Measurements from ENCODE around the gene SLC6A17. TPM values are rescaled to one million over a fixed set of nuclear protein-coding genes. Genes with fewer than 3 reads are reported as not detected.

SLC6A17 gene
- total RNA-seq, 2 experiments from 2014 or later, result 0.02 to 0.07 TPM

DNA sequence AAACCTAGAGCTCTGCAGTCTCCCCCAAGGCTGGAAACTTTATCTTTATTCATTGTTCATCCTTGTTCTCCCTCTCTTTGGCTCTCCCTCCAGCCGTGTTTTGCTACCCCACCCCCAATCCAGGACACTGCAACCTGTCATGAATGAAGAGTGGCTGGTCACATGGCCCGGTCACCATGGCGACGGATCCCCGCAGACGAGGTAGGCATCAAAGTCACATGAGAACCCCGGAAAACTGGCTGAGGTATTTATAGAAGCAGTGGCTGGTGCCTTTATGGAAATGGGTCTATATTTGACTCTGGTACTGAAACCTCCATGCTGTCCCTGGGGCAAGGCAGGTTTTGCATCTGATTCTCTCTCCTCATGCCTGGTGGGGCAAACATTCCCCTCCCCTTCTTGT is 13.4 kb upstream of the SLC6A17 start:
- ChIA-PET CTCF (no interaction called here), POLR2A (no interaction called here)
- intact Hi-C loops (cut with micrococcal nuclease), result no loop called here
- DNase-seq, result peak; percentile 48
- H3K4me3 Mint-ChIP-seq, result no peak overlapping the region
- no peaks in the 10 kb centered on the region for H3K36me3 Mint-ChIP-seq
- H3K27me3 Mint-ChIP-seq, result peaks cover 28% of the 10 kb centered on the region
- peaks cover 8% of the 10 kb centered on the region for H3K4me1 Mint-ChIP-seq (ENCODE audit: low read depth)
- no peaks in the 10 kb centered on the region for H3K9me3 Mint-ChIP-seq
- H3K27ac Mint-ChIP-seq, result no peak overlapping the region

- Mint-ChIP-seq H3K9me3 (no peaks in the 10 kb centered on the region), H3K36me3 (no peaks in the 10 kb centered on the region), H3K27me3 (peaks cover 24% of the 10 kb centered on the region), H3K4me3 (no peak overlapping the region), H3K4me1 (ENCODE audit: low read depth) (peaks cover 8% of the 10 kb centered on the region), H3K27ac (no peak overlapping the region)
- CTCF ChIA-PET, result interaction anchor here (1.1 to 1.5 kb wide), 2 partner anchors 85 to 321 kb away, joined by 3 to 5 read pairs; no protein-coding TSS in a partner anchor
- intact Hi-C loops (cut with micrococcal nuclease), result no loop called here
- POLR2A ChIA-PET, result no interaction called here
- DNase-seq, result no peak
Observed at GRCh38 chr1:110138956-110139355, 11.3 kb upstream of the SLC6A17 start.

- no peak for DNase-seq
- intact Hi-C loops (cut with micrococcal nuclease), result no loop called here
- no peak overlapping the region for H3K4me3 Mint-ChIP-seq
- peaks cover 19% of the 10 kb centered on the region for H3K27me3 Mint-ChIP-seq
- no peaks in the 10 kb centered on the region for H3K4me1 Mint-ChIP-seq (ENCODE audit: low read depth)
- CTCF ChIA-PET, result no interaction called here
- no peaks in the 10 kb centered on the region for H3K36me3 Mint-ChIP-seq
- H3K27ac Mint-ChIP-seq, result no peak overlapping the region
- POLR2A ChIA-PET, result no interaction called here
- H3K9me3 Mint-ChIP-seq, result no peaks in the 10 kb centered on the region
Observed at GRCh38 chr1:110144366-110144765, 5.9 kb upstream of the SLC6A17 start.

- no peak overlapping the region for H3K27ac Mint-ChIP-seq
- ChIA-PET POLR2A (no interaction called here), CTCF (interaction anchor here (0.6 kb wide), 1 partner anchor 44 kb away, joined by 4 read pairs; no protein-coding TSS in a partner anchor)
- no peaks in the 10 kb centered on the region for H3K36me3 Mint-ChIP-seq
- DNase-seq, result no peak
- peaks cover 41% of the 10 kb centered on the region for H3K27me3 Mint-ChIP-seq
- no peak overlapping the region for H3K4me3 Mint-ChIP-seq
- intact Hi-C loops (cut with micrococcal nuclease), result no loop called here
- peaks cover 3% of the 10 kb centered on the region for H3K4me1 Mint-ChIP-seq (ENCODE audit: low read depth)
- no peaks in the 10 kb centered on the region for H3K9me3 Mint-ChIP-seq
Observed at GRCh38 chr1:110148961-110149360, 1.3 kb upstream of the SLC6A17 start.

DNA sequence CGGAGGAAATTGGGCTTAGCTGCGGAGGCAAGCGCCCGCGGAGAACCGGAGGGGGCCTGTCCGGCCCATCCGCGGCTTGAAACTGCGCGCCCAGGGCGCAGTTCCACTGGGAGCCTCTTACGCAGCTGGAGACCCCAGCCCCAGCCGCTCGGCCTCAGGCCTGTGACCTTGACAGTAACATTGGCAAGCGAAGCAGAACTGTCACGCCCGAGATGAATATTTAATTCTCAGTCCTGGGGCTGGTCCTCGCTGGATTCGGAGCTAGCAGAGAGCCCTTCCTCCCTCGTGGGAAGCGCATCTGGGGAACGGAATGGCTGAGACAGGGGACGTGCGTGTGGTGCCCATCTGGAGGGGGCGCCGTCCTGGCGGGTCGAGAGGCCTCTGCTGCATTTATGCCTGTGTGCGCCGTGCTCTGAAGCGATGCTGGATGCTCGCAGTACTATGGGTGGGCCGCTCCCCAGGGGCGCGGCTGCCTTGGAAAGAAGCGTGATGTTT is 928 bp downstream of the SLC6A17 start:
- no peak for DNase-seq
- CTCF ChIA-PET, result interaction anchor here (1.1 to 2.2 kb wide), 3 partner anchors 22 to 63 kb away, joined by 3 to 5 read pairs (median 4); no protein-coding TSS in a partner anchor
- Mint-ChIP-seq H3K36me3 (no peaks in the 10 kb centered on the region), H3K27me3 (peaks cover 52% of the 10 kb centered on the region), H3K27ac (no peak overlapping the region), H3K4me1 (ENCODE audit: low read depth) (peaks cover 3% of the 10 kb centered on the region), H3K9me3 (no peaks in the 10 kb centered on the region), H3K4me3 (no peak overlapping the region)
- POLR2A ChIA-PET, result no interaction called here
- intact Hi-C loops (cut with micrococcal nuclease), result no loop called here

DNA sequence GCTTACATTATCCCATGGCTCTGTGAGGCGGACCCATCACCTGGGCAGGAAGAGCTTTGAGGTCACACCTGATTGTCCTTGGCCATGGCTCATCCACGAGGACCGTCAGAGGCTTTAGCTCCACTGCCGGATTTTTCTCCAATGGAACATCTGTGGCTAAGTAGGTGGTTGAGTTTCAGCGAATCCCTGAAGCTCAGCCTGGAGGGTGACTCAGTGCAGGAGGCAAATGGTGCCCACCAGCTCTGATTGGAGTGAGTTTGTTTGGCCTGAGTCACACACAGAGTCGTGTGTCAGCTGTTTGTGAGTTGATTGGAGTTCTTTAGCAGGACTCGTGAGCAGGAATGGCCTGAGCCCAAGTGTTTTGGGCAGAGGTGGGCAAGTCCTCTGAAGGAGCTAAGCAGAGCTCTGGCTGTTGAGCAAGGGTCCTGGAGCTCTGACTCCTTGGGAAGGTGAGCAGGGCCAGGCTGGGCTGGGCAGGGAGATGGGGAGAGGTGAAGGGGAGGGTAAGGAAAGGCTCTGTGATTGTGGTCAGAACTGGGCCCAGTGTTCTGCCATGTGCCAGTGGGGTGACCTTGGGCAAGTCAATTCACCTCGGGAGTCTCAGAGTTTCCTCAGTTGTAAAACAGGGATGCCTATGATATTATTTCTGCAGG is 2.0 kb downstream of the SLC6A17 start:
- Mint-ChIP-seq H3K4me3 (no peak overlapping the region), H3K27me3 (peaks cover 60% of the 10 kb centered on the region), H3K36me3 (no peaks in the 10 kb centered on the region), H3K4me1 (ENCODE audit: low read depth) (peaks cover 3% of the 10 kb centered on the region), H3K27ac (no peak overlapping the region), H3K9me3 (no peaks in the 10 kb centered on the region)
- ChIA-PET CTCF (interaction anchor here (1.1 to 2.2 kb wide), 3 partner anchors 21 to 64 kb away, joined by 3 to 5 read pairs (median 4); no protein-coding TSS in a partner anchor), POLR2A (interaction anchor here (0.6 kb wide), 1 partner anchor 307 kb away, joined by 3 read pairs; no protein-coding TSS in a partner anchor)
- no peak for DNase-seq
- intact Hi-C loops (cut with micrococcal nuclease), result no loop called here

GRCh38 chr1:110153407-110153950 is 3.2 kb downstream of the SLC6A17 start:
- no peak for DNase-seq
- CTCF ChIA-PET, result interaction anchor here (1.4 kb wide), 1 partner anchor 11 kb away, joined by 3 read pairs; no protein-coding TSS in a partner anchor
- H3K27me3 Mint-ChIP-seq, result peaks cover 63% of the 10 kb centered on the region
- H3K4me1 Mint-ChIP-seq (ENCODE audit: low read depth), result peaks cover 3% of the 10 kb centered on the region
- POLR2A ChIA-PET, result no interaction called here
- no peaks in the 10 kb centered on the region for H3K36me3 Mint-ChIP-seq
- intact Hi-C loops (cut with micrococcal nuclease), result no loop called here
- no peaks in the 10 kb centered on the region for H3K9me3 Mint-ChIP-seq
- no peak overlapping the region for H3K4me3 Mint-ChIP-seq
- no peak overlapping the region for H3K27ac Mint-ChIP-seq

DNA sequence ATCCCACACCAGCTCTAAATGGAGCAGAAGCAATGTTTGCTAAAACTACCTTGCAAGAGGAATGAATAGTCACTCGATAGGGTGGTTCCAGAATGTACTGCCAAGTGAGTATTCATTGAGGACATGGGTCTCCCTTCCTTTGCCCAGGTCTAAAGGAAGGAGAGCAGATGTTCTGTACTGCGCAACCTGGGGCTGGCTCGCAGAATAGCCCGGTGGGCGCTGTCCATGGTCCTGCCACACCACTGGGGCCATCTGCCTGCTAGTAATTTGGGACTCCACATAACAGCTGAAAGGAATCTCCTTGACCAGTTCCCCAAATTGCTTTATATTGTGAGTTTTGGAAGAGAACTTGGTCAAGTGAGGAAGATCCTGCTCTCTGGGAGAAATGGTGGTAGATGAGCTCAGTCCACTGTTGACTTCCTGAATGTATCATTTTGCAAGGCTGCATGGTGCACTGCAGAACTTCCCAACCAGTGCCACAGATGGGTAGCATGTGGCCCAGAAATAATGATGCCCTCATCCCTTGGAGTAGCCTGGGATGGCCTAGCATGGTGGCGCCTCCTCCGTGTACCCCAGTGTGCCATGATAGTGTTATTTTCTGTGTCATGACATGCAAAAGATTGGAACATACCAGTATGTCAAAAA is 5.7 kb downstream of the SLC6A17 start:
- H3K36me3 Mint-ChIP-seq, result no peaks in the 10 kb centered on the region
- peaks cover 61% of the 10 kb centered on the region for H3K27me3 Mint-ChIP-seq
- H3K4me1 Mint-ChIP-seq (ENCODE audit: low read depth), result no peaks in the 10 kb centered on the region
- H3K27ac Mint-ChIP-seq, result no peak overlapping the region
- peak; percentile 68 for DNase-seq
- intact Hi-C loops (cut with micrococcal nuclease), result no loop called here
- no peak overlapping the region for H3K4me3 Mint-ChIP-seq
- H3K9me3 Mint-ChIP-seq, result no peaks in the 10 kb centered on the region
- CTCF ChIA-PET, result no interaction called here
- POLR2A ChIA-PET, result no interaction called here

DNA sequence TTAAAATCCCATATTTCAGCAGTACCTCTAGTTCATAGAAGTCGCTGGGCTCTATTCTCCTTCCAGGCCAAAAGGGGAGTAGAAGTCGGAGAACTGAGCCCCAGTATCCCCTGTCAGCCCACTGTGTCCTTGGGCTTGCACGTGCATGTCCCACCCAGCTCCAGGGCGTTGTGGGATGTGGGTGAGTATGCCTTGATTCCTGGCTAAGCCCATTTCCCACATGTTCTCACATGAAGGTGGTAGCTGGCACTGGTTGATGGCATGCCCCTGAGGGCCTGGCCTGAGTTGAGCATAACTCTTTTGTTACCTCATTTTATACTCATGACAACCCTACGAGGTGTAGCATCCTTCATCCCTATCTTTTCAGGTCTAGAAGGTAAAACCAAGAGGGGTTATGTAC is 8.0 kb downstream of the SLC6A17 start:
- intact Hi-C loops (cut with micrococcal nuclease), result no loop called here
- Mint-ChIP-seq H3K27ac (no peak overlapping the region), H3K36me3 (no peaks in the 10 kb centered on the region), H3K9me3 (no peaks in the 10 kb centered on the region), H3K4me1 (ENCODE audit: low read depth) (no peaks in the 10 kb centered on the region), H3K4me3 (no peak overlapping the region), H3K27me3 (peaks cover 45% of the 10 kb centered on the region)
- ChIA-PET CTCF (no interaction called here), POLR2A (no interaction called here)
- no peak for DNase-seq

DNA sequence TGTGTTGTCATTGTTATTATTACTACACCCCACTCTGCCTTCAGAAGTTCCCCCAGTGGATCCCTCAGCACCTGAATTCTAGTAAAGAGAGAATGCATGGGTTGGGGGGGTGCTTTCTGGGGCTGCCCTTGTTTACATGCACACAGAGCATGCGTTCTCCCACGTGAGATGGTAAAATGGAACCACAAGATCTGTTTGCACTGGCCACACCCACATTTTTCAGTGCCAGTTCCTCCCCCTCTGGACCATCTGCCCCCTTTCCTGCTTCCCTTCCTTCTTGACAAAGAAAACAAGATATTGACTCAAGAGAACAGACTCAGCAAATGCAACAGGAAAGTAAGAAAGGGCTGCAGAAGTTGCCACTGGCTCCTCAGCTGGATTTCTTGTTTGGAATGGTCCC is 8.9 kb downstream of the SLC6A17 start:
- Mint-ChIP-seq H3K4me3 (no peak overlapping the region), H3K27ac (no peak overlapping the region), H3K9me3 (no peaks in the 10 kb centered on the region), H3K36me3 (no peaks in the 10 kb centered on the region), H3K27me3 (peaks cover 40% of the 10 kb centered on the region), H3K4me1 (ENCODE audit: low read depth) (no peaks in the 10 kb centered on the region)
- intact Hi-C loops (cut with micrococcal nuclease), result no loop called here
- DNase-seq, result no peak
- ChIA-PET CTCF (no interaction called here), POLR2A (no interaction called here)

- Mint-ChIP-seq H3K9me3 (no peaks in the 10 kb centered on the region), H3K36me3 (no peaks in the 10 kb centered on the region), H3K4me3 (no peak overlapping the region), H3K27me3 (peaks cover 27% of the 10 kb centered on the region), H3K27ac (no peak overlapping the region), H3K4me1 (ENCODE audit: low read depth) (no peaks in the 10 kb centered on the region)
- POLR2A ChIA-PET, result no interaction called here
- CTCF ChIA-PET, result no interaction called here
- DNase-seq, result no peak
- intact Hi-C loops (cut with micrococcal nuclease), result no loop called here
Observed at GRCh38 chr1:110160538-110161100, 10.3 kb downstream of the SLC6A17 start.

DNA sequence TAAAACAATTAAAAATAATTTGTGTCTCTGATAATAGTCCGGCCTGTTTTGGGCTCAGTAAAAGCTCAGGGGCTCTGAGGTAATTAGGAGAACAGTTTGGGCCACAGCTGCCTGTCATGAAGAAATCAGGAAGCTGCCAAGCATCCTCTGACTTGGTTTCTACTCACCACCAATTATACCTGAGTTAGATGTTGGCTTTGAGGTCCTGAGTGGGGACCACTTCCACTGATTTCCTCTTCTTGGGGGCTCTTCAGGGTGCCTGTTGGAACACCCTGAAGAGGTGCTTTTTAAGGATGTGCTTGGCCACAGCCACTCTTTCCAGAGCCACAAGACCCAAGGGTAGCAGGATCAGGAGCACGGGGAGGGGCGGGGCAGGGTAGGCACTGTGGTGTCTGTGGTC is 10.9 kb downstream of the SLC6A17 start:
- Mint-ChIP-seq H3K27ac (no peak overlapping the region), H3K9me3 (no peaks in the 10 kb centered on the region), H3K27me3 (peaks cover 23% of the 10 kb centered on the region), H3K4me3 (no peak overlapping the region), H3K36me3 (no peaks in the 10 kb centered on the region), H3K4me1 (ENCODE audit: low read depth) (no peaks in the 10 kb centered on the region)
- no peak for DNase-seq
- POLR2A ChIA-PET, result no interaction called here
- CTCF ChIA-PET, result interaction anchor here (1.6 kb wide), 1 partner anchor 73 kb away, joined by 3 read pairs; no protein-coding TSS in a partner anchor
- intact Hi-C loops (cut with micrococcal nuclease), result no loop called here

Measured in activated CD4-positive, alpha-beta memory T cell treated with anti-CD3 and anti-CD28 coated beads for 36 hours (primary cell).